Dermis blood vessel endothelial cell (primary cell): ENCODE results near the gene MANF. TPM values are rescaled to one million over a fixed set of nuclear protein-coding genes. Genes with fewer than 3 reads are reported as not detected.
"Not testable (repeated sequence)": the region's sequence is repeated elsewhere in the genome, so short reads cannot be mapped to it uniquely, and the experiment has no call there.

Source experiments
- DNase-seq: peaks from one replicate; pipeline ENCODE4 v3.0.0; 2010
- total RNA-seq: library from RNA; depleted of rRNA; stranded (reverse); fragments of >200 nt; gene quantifications from 2 replicates; pipeline ENCODE4 v1.2.3, GENCODE V29; 2014

MANF gene
- total RNA-seq, 1 donor from 2014 or later: 100 TPM

DNA sequence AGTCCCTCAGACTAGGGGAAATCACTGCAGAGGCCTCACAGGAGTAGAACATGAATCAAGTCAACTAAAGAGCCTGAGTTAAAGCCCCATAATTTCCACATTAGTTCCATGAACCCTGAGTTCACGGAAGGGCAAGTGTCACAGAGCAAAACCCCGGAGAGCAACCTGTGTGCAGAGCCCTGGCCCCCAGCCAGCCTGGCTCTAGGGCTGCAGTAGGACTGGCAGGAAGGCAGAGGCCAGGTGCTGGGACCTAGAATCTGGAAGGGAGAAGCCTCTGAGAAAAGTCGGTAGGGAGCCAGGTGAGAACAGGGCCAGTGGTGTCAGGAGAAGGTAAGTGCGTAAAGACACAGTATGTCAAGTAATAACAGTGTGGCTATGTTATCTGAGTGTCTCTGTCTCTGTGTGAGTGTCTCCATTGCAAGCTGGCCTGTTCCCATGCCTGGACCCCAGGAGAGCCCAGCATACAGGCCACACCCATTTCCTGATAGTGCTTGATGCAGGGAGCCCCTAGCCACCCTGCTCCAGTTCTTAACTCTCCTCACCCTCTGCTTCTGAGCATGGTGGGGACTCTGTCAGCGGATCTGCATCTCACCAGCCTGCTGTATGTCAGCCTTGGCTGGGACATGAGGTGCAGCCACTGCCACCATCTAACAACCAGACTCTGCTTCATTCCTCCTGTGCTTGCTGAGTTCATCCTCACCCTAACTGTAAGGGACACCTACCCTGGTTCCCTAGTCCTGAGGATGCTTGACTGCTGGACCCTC lies 11.3 kb upstream of the MANF start:
- DNase-seq: no peak

DNA sequence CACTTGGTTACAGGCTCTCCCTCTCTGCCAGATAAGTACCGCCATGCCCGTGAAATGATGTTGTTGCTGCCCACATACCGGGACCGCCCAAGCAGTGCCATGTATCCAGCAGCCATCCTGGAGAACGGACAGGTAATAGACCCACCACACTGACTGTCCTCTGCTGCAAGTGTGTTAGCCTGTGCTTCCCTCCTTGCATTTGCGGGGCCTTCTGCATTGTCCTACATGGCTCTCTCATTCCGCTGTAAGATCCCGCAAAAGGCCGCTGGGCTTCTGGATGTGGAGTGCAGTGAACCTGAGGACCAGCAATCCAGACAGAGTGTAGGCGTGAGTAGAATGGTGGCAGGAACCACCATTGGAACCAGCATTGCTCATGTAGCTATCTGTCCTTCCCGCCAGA lies 10.6 kb upstream of the MANF start:
- DNase-seq: no peak

DNA sequence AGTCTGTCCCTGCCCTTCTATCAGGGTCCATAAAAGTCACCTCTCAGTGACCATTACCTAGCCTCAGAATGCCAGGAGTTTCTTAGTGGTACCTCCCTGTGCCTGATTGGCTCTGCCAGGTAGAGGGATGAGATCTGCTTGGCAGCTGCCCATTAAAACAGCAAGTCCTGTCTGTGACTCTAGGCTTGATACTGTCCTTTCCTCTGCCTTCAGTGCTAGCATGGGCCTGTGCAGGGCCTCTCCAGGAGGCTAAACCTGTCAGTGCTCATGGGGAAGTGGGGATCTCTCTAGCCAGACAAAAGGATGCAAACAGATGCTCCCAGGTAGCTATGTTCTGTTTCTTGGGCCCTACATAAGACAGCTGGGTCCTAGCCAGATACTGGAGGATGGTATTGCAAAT lies 10.0 kb upstream of the MANF start:
- no peak for DNase-seq

DNA sequence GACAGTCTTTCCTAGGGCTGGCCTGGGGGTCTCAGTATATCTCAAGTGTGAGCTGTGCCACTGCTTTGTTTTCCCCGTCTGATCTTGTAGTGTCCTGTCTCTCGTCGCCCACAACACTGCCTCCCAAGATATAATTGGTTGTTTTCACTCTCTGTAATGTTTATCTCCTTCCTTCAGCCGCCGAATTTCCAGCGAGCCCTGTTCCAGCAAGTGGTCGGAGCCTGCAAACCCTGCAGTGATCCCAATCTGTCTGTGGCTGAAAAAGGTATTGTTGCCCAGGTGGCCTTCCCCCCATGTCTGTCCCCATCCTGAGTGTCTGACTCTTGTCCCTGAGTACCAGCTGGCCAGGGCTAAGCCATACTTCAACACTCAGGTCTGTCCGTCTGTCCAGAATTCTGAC lies 9.5 kb upstream of the MANF start:
- DNase-seq: no peak

DNA sequence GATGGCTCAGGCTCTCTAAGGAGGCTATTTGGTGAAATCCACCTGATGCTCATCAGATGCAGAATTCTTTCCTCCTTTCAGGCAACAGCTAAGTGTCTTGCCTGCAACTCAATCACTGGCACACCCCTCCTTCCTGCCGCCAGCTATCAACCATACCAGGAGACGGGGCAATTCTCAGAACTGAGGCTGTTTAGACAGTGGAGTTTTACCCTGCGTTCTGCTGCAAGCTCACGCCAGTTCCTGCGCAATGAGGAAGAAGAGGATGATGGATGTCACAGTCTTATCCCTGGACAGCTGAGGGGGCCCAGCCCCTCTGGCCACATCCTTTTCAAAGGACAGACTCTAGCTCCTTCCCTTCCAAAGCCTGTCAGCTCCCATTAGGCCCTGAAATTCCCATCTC lies 7.0 kb upstream of the MANF start:
- DNase-seq: no peak

DNA sequence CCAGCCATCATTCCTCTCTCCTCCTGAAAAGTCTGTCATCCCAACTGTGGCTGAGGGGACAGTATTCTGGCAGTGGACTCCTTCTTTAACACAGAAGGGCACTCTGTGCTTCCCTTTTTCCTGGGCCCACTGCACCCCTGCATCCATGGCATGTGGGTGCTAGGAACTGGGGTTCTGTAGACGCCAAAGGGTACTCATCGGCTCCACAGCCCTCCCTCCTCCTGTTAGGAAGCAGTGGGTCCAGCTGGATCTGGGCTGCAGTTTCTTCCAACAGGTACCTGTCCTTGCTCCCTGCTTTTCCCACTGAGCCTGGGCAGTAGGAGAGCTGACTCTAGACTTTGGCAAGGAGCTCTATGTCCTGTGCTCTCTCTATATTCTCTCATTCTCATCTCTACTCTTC lies 6.4 kb upstream of the MANF start:
- no peak for DNase-seq

DNA sequence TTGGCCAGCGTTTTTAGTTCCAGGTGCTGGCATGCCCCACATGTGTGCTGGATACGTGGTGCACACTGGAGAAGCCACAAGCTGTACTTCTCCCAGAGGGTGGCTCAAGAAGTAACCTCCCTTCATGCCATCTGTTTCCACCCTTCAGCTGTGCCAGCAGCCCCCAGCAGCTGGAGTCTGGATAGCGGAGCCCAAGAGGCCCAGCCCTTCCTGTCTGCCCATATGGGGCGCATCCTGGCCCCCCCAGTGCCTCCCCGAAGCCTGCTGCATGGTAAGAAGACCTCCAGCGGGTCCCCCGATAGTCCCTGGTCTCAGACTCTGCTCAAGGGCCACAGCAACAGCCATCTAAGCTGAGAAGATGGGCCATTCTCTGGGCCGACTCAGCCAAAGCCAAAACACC lies 5.8 kb upstream of the MANF start:
- peak; percentile 37 for DNase-seq

DNA sequence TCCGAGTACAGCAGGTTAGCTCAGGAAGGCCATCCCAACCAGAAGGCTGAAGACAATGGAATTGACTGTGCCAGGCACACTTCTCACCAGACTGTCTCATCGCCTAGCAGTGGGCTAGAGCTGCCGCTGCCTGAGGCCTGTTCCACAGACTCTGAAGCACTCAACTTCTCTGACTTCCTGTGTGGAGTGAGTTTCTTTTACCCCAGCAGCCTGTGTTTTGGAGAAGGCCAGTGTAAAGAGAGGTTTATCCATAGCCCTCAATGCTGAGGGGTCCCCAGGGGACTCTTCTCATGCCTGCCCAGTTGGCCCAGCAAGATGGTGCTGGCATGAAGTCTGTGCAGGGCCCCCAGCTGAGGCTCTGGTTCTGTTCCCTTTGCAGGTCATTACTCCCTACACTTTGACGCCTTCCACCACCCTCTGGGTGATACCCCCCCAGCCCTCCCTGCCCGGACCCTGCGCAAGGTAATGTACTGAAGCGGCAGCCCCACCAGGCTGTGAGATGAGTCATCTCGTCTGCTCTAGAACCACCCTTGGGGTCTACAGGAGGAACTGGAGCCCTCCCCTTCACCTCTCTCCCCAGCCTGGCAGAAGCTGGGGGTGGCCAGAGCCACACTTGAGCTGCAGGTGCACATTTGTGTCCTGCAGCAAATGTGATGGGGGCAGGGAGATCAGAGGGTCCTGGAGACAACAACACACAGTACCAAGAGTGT lies 5.2 kb upstream of the MANF start:
- DNase-seq: peak; percentile 33

DNA sequence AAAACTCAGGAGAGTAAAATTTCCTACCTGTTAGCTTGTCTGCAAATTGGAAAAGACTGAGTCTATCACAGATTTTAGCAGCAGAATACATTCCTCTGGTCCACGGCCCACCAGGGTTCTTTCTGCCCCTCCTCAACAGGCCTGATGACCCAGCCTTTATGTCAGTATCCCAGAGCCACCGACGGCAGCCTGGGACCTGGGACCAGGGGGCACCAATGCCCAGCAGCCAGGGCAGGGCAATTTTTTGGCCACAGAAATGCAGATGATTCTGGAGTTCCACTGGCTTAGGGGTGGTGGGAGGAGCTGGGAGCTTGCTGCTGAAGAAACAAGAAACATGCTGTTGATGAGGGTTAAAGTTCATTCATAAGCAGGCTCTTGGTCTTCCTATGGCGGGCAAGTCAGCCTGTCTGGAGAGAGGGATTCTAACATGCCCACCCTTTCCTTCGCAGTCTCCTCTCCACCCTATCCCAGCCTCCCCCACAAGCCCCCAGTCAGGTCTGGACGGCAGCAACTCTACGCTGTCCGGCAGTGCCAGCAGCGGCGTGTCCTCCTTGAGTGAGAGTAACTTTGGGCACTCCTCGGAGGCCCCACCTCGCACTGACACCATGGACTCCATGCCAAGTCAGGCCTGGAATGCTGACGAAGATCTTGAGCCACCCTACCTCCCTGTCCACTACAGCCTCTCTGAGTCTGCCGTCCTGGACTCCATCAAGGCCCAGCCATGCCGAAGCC lies 4.3 kb upstream of the MANF start:
- DNase-seq: no peak

DNA sequence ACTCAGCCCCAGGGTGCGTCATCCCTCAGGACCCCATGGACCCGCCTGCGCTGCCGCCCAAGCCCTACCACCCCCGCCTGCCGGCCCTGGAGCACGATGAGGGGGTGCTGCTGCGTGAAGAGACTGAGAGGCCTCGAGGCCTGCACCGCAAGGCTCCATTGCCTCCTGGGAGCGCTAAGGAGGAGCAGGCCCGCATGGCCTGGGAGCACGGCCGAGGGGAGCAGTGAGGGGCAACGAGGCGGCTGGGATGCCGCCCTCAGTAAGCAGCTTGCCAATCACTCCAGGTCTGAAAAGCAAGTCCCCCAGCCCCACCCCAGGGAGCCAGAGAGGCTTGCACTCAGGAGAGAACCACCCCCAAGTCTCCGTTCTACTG lies 3.8 kb upstream of the MANF start:
- DNase-seq: no peak

DNA sequence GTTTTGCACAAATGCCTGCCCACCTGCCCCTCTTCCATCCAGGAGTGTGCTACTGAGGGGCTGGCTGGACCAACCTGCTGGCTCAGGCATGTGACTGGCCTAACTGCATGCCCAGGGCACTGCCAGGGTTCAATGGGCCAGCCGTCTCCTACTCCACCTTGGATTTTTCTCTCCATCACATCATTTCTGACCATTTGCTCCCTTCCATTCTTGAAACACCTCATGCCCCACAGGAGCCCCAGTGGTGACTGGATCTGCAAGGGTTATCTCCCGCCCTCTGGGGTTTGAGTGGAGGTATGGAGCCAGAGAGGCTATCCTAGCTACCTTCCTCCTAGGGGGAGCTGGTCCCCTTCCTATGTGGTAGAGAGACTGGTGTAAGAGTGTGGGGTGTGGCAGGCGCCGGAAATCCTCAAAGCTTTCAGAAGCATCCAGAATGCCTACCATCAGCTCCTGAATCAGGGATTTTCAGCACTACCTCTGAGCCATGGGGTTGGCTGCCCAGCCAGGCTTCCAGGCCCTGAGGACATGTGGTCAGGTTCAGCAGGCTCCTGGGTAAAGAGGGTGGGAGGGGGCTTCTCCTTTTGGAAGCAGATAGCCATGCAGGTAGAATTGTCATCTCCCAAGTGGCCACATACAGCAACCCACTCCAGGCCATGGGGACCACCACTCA lies 2.9 kb upstream of the MANF start:
- DNase-seq: no peak

DNA sequence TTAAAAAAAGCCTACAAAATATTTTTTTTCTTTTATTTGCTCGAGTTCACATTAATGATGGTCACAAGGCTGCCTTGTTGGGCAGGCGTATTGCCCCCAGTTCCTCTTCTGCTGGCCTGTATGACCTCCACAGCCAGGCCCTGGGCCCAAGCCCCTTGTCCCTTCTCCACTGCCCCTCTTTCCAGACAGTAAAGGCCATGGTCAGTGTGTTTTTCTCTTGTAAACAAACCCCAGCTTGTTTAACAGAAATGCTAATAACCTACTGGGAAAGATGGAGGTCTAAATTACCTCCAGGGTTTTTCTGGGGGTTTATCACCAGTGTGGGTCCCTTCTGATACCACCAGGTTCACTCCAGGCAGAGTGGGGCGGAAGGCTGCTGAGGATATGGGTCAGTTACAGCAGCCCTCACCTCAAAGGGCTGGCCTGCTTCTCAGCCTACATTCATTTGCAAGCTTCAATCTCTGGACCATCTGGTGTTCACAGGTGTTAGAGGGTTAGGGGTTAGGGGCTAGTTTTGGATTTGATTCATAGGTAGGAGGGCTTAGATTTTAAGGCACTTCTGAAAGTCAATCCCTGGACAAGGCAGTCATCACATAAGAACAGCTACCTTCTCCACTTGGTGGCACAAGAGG lies 2.0 kb upstream of the MANF start:
- DNase-seq: no peak

DNA sequence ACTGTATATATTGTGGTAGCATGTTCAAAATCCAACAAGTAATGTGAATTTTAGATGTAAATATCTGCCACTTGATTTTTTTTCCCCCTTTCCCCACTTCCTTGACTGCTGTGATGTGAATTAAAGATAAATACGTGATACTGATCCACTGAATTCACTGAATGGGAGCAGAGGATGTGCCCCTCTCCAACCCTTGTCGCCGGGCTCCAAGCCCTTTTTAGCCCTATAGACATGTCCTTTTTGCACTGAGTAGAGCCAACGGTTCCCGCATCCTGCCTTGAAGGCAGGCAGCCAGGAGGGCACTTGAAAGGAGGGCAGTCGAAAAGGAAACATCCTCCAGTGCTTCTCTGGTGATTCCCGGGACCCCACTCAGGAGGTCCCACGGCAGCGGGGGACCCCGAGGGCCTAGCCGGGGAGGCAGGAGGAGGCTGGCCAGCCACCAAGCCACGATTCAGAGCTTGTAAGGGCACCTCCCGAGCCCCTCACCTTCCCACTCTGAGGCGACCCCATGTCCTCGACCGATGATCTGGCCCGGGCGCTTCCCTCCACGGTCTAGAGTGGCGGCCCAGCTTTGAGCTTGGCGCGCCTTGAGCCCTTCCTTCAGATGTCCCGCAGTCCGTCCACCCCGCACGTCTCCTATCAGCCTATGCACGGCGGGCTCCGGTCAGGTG lies 901 bp upstream of the MANF start:
- DNase-seq: peak; percentile 51

DNA sequence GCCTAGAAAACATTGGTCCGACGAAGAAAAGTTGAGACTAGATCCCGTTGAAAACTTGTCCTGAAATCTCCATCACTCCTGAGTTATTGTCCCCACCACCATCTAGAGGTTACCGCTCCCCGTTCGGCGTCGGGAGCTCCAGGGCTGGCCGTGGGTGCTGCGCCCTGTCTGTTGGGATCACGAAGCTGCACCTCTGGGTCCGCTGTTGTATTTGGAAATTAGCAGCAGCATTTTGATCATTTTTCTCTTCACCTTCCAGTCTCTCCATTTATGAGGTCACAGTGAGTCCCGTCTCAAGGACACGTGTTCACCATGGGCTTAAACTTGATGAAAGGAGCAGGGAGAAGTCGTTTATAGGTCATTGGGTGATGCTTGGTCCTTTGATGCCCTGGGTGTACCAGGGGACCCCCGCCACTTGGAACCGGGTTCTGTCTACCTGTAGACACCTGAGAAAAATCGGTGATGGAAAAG lies 565 bp downstream of the MANF start:
- peak; percentile 25 for DNase-seq

DNA sequence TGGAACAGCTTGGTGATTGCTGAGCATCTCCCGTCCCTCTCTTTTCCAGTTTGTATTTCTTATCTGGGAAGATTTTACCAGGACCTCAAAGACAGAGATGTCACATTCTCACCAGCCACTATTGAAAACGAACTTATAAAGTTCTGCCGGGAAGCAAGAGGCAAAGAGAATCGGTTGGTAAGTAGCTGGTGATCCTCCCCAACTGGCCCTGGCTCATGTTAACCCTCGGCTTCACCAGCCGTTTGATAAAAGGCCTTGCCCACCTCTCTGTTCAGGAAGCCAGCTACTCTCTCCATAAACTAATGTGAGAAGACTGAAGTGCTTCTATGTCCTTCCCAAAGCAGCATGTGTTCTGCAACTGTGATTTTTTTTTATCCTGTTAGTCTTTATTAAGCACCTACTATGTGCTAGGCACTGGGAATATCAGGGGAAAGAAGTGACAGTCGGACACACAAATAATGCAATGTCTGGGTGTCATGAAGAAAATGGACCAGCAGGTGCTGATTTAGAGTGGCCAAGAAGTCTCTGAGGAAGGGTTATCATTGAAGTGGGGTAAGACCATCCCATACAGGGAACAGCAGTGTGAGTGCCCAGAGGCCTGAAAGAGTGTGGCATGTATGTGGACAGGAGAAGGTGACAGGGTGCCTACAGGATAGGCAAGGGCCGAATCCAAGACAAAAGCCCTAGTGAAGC lies 1.2 kb downstream of the MANF start:
- peak; percentile 19 for DNase-seq

DNA sequence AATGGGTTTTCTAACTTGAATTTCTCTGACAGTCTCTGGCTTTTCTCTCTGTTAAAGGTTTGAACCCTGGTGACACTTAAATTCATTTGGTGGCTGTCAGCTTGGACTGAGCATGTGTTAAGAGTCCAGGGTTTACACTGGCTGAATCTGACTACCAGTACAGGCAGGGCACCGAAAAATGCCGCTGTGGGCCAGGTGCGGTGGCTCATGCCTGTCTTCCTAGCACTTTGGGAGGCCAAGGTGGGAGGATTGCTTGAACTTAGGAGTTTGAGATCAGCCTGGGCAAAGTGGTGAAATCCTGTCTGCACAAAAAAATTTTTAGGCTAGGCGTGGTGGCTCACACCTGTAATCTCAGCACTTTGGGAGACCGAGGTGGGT lies 1.8 kb downstream of the MANF start:
- DNase-seq: no peak

DNA sequence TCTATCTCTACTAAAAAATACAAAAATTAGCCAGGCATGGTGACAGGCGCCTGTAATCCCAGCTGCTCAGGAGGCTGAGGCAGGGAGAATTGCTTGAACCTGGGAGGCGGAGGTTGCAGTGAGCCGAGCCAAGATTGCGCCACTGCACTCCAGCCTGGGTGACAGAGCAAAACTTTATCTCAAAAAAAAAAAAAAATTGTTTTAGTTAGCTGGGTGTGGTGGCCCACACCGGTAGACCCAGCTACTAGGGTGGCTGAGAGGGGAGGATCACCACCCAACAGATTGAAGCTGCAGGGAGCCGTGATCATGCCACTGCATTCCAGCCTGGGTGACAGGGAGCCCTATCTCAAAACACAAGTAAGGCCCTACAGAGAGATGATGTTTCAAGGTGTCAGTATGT lies 2.2 kb downstream of the MANF start:
- DNase-seq: not testable (repeated sequence)

DNA sequence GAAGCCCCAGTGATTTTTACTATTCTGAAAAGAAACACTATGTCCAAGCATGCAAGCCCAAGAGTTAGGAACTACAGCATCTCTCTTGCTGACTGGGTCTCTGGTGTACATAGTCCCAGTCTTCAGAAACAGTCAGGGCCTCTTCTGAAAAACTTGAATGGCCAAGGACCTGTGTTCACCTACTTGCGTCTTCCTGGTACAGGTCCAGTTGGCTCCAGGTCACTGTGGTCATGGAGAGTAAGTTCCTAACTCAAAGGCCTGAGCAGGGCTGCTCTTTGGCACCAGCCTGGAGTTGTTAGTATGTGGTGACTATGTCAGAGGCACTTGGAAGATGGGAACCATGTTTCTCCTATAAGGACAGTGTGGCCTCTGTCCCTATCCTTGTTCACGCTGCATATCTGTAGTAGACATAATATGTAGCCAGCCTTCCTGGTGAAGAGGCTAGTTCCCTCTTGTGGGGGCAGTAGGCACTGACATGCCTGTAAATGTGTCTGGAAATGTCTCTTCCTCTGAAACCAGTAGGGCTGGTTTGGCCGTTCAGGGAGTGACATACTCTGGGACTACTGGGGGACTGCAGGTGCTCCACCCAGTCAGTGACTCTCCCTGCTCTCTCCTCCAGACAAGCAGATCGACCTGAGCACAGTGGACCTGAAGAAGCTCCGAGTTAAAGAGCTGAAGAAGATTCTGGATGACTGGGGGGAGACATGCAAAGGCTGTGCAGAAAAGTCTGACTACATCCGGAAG lies 3.4 kb downstream of the MANF start:
- DNase-seq: peak; percentile 37

DNA sequence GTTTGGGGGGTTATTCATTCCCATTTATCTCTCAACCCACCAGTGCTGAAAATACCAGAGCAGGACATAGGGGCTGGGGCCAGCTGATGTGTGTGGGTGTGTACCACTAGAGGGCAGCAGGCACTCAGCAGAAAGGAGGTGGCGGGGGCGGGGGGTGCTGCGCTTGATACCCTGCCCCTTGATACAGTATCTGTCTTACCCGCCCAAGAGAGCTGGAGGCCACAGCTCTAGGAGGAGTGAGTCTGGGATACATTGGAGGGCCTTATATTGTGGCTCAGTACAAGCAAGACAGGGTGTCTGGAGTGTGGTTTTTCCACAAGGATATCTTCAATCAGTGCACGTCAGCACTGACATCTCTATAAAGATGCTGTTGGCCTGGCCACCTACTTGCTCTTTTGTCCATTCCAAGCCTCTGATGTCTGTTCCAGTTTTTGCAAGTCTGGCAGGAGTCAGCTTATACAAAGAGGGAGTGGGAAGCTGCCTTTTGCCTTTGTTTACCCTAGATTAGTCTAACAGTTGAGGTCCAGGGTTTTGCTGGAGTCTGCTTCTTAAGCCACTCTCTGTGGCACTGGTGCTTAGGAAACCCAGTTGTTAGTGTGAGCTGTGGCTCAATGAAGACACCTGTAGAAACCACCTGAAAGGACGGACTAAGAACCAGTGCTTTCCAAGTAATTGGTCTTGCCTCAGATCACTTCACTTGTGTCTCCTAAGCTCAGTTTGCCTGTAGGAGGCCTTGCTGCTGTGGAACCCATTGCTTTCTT lies 4.5 kb downstream of the MANF start:
- DNase-seq: peak; percentile 80
